ENCODE results near the gene PPP2R2B. TPM values are rescaled to one million over a fixed set of nuclear protein-coding genes. Genes with fewer than 3 reads are reported as not detected.

The PPP2R2B gene
- total RNA-seq, 1 experiment from 2014 or later: not detected

DNA sequence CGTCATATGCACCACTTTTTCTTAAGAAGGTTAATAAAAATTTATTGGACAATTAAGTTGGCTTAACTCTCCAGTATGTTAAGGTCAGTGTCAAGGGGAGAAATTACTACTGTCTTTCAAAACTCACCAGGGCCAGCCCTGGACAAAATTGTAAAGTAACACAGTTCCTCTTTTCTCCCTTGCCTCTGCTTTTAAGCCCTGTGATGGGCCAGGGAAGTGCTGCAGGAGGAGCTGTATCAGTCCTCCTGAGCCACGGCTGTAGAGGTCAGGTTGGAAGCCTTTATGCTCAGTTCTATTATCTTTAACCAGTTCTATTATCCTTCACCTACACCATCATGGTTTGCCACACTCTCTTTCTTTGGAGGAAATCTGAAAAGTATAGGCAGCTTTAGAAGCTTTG is 11.5 kb upstream of the PPP2R2B start:
- Histone ChIP-seq H3K9me2 (replicated peaks; ENCODE audit: low read length) (no peaks in the 10 kb centered on the region), H4K20me1 (ENCODE audit: low read length) (no peaks in the 10 kb centered on the region), H3K4me3 (ENCODE audit: low read length) (no peak overlapping the region), H3K36me3 (ENCODE audit: low read depth, low read length) (no peaks in the 10 kb centered on the region), H3K4me2 (ENCODE audit: low read length) (no peak overlapping the region), H3F3A (ENCODE audit: low read length, unreplicated experiment) (no peaks in the 10 kb centered on the region), H3K27me3 (ENCODE audit: low read length) (no peaks in the 10 kb centered on the region; the same call in 1 of the 2 replicates), H3K4me1 (ENCODE audit: insufficient read depth, low read length) (peaks cover 6% of the 10 kb centered on the region; the same call in 1 of the 2 replicates), H3K27ac (ENCODE audit: low read length) (no peak overlapping the region), H3K9me3 (ENCODE audit: low read length) (no peaks in the 10 kb centered on the region), H3K9ac (ENCODE audit: low read length) (no peak overlapping the region), H3K79me2 (ENCODE audit: low read length) (no peaks in the 10 kb centered on the region), H2AFZ (ENCODE audit: low read length) (no peak overlapping the region)
- POLR2A ChIA-PET (ENCODE audit: unreplicated experiment): no interaction called here
- CTCF ChIA-PET: no interaction called here
- ATAC-seq (no peak), DNase-seq (no peak)
- intact Hi-C loops (cut with micrococcal nuclease): no loop called here
- no TSS peak for BruUV-seq (replicated peaks)
- no peak for TF ChIP-seq EZH2 (IDR thresholded peaks at IDR 0.05; ENCODE audit: low read length, unreplicated experiment)
- TF ChIP-seq EZH2phosphoT487 (IDR thresholded peaks at IDR 0.05; ENCODE audit: borderline replicate concordance, low read length): no peak
- TF ChIP-seq, protein P1, sequence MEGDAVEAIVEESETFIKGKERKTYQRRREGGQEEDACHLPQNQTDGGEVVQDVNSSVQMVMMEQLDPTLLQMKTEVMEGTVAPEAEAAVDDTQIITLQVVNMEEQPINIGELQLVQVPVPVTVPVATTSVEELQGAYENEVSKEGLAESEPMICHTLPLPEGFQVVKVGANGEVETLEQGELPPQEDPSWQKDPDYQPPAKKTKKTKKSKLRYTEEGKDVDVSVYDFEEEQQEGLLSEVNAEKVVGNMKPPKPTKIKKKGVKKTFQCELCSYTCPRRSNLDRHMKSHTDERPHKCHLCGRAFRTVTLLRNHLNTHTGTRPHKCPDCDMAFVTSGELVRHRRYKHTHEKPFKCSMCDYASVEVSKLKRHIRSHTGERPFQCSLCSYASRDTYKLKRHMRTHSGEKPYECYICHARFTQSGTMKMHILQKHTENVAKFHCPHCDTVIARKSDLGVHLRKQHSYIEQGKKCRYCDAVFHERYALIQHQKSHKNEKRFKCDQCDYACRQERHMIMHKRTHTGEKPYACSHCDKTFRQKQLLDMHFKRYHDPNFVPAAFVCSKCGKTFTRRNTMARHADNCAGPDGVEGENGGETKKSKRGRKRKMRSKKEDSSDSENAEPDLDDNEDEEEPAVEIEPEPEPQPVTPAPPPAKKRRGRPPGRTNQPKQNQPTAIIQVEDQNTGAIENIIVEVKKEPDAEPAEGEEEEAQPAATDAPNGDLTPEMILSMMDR (conservative IDR thresholded peaks at IDR 0.05; ENCODE audit: low read depth, low read length): no peak

DNA sequence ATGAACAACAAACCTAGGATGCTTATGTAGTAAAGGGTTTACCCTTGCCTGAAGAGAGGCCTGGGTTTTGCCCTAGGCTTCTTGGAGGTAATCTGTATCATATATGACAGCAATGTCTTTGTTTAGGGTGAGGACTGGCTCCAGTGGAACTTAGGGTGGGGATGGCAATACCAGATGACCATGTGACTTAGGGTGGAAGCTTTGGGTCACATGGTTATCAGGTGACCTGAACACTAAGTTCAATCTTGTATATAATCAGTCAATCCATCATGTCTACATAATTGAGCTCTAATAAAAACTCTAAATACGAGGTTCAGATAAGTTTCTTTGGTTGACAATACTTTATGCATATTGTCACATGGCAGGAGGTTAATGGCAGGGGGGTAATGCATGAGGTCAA is 10.6 kb upstream of the PPP2R2B start:
- no peaks in the 10 kb centered on the region for H3K9me3 ChIP-seq (ENCODE audit: low read length)
- no peaks in the 10 kb centered on the region for H3K79me2 ChIP-seq (ENCODE audit: low read length)
- H3K4me3 ChIP-seq (ENCODE audit: low read length): no peak overlapping the region
- no peak for TF ChIP-seq EZH2 (IDR thresholded peaks at IDR 0.05; ENCODE audit: low read length, unreplicated experiment)
- TF ChIP-seq EZH2phosphoT487 (IDR thresholded peaks at IDR 0.05; ENCODE audit: borderline replicate concordance, low read length): no peak
- TF ChIP-seq, protein P1 (conservative IDR thresholded peaks at IDR 0.05; ENCODE audit: low read depth, low read length): no peak
- H4K20me1 ChIP-seq (ENCODE audit: low read length): no peaks in the 10 kb centered on the region
- CTCF ChIA-PET: no interaction called here
- DNase-seq (no peak), ATAC-seq (no peak)
- no peaks in the 10 kb centered on the region; the same call in 1 of the 2 replicates for H3K27me3 ChIP-seq (ENCODE audit: low read length)
- no peak overlapping the region for H3K4me2 ChIP-seq (ENCODE audit: low read length)
- BruUV-seq (replicated peaks): no TSS peak
- H3K9me2 ChIP-seq (replicated peaks; ENCODE audit: low read length): no peaks in the 10 kb centered on the region
- no peak overlapping the region for H2AFZ ChIP-seq (ENCODE audit: low read length)
- POLR2A ChIA-PET (ENCODE audit: unreplicated experiment): no interaction called here
- intact Hi-C loops (cut with micrococcal nuclease): no loop called here
- H3K4me1 ChIP-seq (ENCODE audit: insufficient read depth, low read length): peaks cover 6% of the 10 kb centered on the region; the same call in 1 of the 2 replicates
- no peaks in the 10 kb centered on the region for H3F3A ChIP-seq (ENCODE audit: low read length, unreplicated experiment)
- no peak overlapping the region for H3K27ac ChIP-seq (ENCODE audit: low read length)
- H3K9ac ChIP-seq (ENCODE audit: low read length): no peak overlapping the region
- H3K36me3 ChIP-seq (ENCODE audit: low read depth, low read length): no peaks in the 10 kb centered on the region

DNA sequence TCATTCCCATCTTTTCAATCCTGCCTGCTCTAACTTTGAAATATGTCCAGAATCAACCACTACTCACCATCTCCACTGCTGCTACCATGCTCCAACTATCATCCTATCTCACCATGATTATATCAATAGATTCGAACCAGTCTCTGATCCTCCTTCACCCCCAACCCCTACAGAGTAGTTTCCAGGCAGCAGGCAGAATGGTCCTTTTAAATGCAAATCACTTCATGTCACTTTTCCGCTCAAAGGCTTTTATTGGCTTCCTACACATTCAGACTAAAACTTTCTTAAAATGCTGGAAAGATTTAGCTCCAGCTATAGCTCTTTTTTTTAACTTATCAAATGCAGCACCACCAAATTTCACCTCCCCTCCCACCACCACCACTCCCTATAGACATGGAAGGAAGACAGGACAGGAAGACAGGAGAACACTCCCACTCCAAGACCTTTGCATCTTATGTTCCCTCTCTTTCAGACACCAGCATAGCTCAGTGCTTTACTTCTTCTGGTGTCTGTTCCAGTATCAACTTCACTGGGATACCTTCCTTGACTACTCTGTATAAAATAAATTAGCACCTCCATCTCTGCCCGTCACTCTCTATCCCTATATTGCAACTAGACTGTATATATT is 9.9 kb upstream of the PPP2R2B start:
- TF ChIP-seq, protein P1 (conservative IDR thresholded peaks at IDR 0.05; ENCODE audit: low read depth, low read length): no peak
- TF ChIP-seq EZH2 (IDR thresholded peaks at IDR 0.05; ENCODE audit: low read length, unreplicated experiment) (no peak), EZH2phosphoT487 (IDR thresholded peaks at IDR 0.05; ENCODE audit: borderline replicate concordance, low read length) (no peak)
- Histone ChIP-seq H3K9me3 (ENCODE audit: low read length) (no peaks in the 10 kb centered on the region), H3K4me1 (ENCODE audit: insufficient read depth, low read length) (peaks cover 6% of the 10 kb centered on the region; the same call in 1 of the 2 replicates), H3K9me2 (replicated peaks; ENCODE audit: low read length) (no peaks in the 10 kb centered on the region), H3K4me3 (ENCODE audit: low read length) (no peak overlapping the region), H3K27ac (ENCODE audit: low read length) (no peak overlapping the region), H3K27me3 (ENCODE audit: low read length) (no peaks in the 10 kb centered on the region; the same call in 1 of the 2 replicates), H4K20me1 (ENCODE audit: low read length) (no peaks in the 10 kb centered on the region), H3K36me3 (ENCODE audit: low read depth, low read length) (no peaks in the 10 kb centered on the region), H2AFZ (ENCODE audit: low read length) (no peak overlapping the region), H3F3A (ENCODE audit: low read length, unreplicated experiment) (no peaks in the 10 kb centered on the region), H3K9ac (ENCODE audit: low read length) (no peak overlapping the region), H3K79me2 (ENCODE audit: low read length) (no peaks in the 10 kb centered on the region), H3K4me2 (ENCODE audit: low read length) (no peak overlapping the region)
- no TSS peak for BruUV-seq (replicated peaks)
- ATAC-seq: no peak
- CTCF ChIA-PET: no interaction called here
- POLR2A ChIA-PET (ENCODE audit: unreplicated experiment): interaction anchor here (0.6 kb wide), 1 partner anchor 33 kb away, joined by 3 read pairs; no protein-coding TSS in a partner anchor
- intact Hi-C loops (cut with micrococcal nuclease): no loop called here
- DNase-seq: no peak

Data from PC-3 (cell line).